CD4-positive, CD25-positive, alpha-beta regulatory T cell (primary cell): ENCODE data around the gene B3GNT3. TPM values are rescaled to one million over a fixed set of nuclear protein-coding genes. Genes with fewer than 3 reads are reported as not detected.
A peak's percentile ranks its signal among the peaks of the same experiment; 100 is the strongest.

ENCODE experiments used
- ATAC-seq, 2 donors: fragments of 150-1000 bp; cut with Tn5 transposase; one replicate each; pipeline ENCODE4 v1.10.0; 2021; ENCODE audit warnings: low read depth in 2 of 2, moderate number of reproducible peaks in 2 of 2, moderate library complexity in 1 of 2
- DNase-seq, 3 donors: peaks; one replicate each; pipeline versions ENCODE4 v3.0.0 to v3.0.0-alpha.2; 2012 to 2022; ENCODE audit warnings: mixed read lengths in 1 of 3
- H3K27ac ChIP-seq: one replicate; pipeline ENCODE4 v1.7.0; 2013; ENCODE audit warnings: mild to moderate bottlenecking, low read length; ENCODE audit not compliant: insufficient read depth, poor library complexity, severe bottlenecking
- H3K27me3 ChIP-seq: one replicate; pipeline ENCODE4 v1.7.0; 2013; ENCODE audit warnings: low read length; ENCODE audit not compliant: control insufficient read depth, insufficient read depth
- H3K36me3 ChIP-seq: one replicate; pipeline ENCODE4 v1.7.0; 2013; ENCODE audit warnings: mild to moderate bottlenecking, low read length, moderate library complexity; ENCODE audit not compliant: control insufficient read depth, insufficient read depth
- H3K4me1 ChIP-seq: 2 replicates; pipeline ENCODE4 v1.7.0; 2013; ENCODE audit warnings: mild to moderate bottlenecking, low read length; ENCODE audit not compliant: insufficient read depth, control insufficient read depth, poor library complexity, severe bottlenecking
- H3K4me3 ChIP-seq: one replicate; pipeline ENCODE4 v1.7.0; 2013; ENCODE audit warnings: low read depth, mild to moderate bottlenecking, low read length, moderate library complexity
- H3K9me3 ChIP-seq, 2 experiments: 1 replicate in 1 of 2; 2 replicates in 1 of 2; pipeline ENCODE4 v1.7.0; 2013; ENCODE audit warnings: low read length in 2 of 2, mild to moderate bottlenecking in 1 of 2, moderate library complexity in 1 of 2; ENCODE audit not compliant: control insufficient read depth in 2 of 2
- H3K27ac Mint-ChIP-seq, 3 donors: one replicate each; pipeline ENCODE4 v1.8.0; 2020 to 2022; ENCODE audit warnings: mild to moderate bottlenecking in 3 of 3, mixed read lengths in 3 of 3, moderate library complexity in 2 of 3
- H3K27me3 Mint-ChIP-seq: one replicate; pipeline ENCODE4 v1.8.0; 2022; ENCODE audit warnings: mild to moderate bottlenecking, mixed read lengths
- H3K36me3 Mint-ChIP-seq: one replicate; pipeline ENCODE4 v1.8.0; 2020; ENCODE audit warnings: mixed read lengths
- H3K4me1 Mint-ChIP-seq, 4 donors: one replicate each; pipeline ENCODE4 v1.8.0; 2020 to 2022; ENCODE audit warnings: mixed read lengths in 4 of 4, mild to moderate bottlenecking in 1 of 4
- H3K4me3 Mint-ChIP-seq, 4 donors: one replicate each; pipeline ENCODE4 v1.8.0; 2020 to 2022; ENCODE audit warnings: mild to moderate bottlenecking in 4 of 4, mixed read lengths in 4 of 4, moderate library complexity in 3 of 4
- H3K9me3 Mint-ChIP-seq, 7 donors: one replicate each; pipeline ENCODE4 v1.8.0; 2020 to 2022; ENCODE audit warnings: mixed read lengths in 7 of 7, mild to moderate bottlenecking in 3 of 7, moderate library complexity in 2 of 7
- polyA plus RNA-seq, 4 donors: library from polyadenylated mRNA; unstranded; fragments of 300-500 nt; fragmentation: Illumina TruSeq; gene quantifications; one replicate each; pipeline ENCODE4 v1.2.3, GENCODE V29; 2021
- total RNA-seq: library from RNA; stranded (reverse); gene quantifications from one replicate; pipeline ENCODE4 v1.2.3, GENCODE V29; 2022

B3GNT3 gene
- total and polyA plus RNA-seq, 5 donors from 2014 or later: 0.27 to 0.47 TPM; not detected in 3

GRCh38 chr19:17842663-17843291, 47.8 kb downstream of the B3GNT3 start:
- Mint-ChIP-seq H3K27ac (no peak overlapping the region), H3K27me3 (no peaks in the 10 kb centered on the region), H3K9me3 (peaks cover 0 to 2% (median 0%) of the 10 kb centered on the region in 7 donors), H3K4me3 (no peak overlapping the region), H3K4me1 (peaks cover 8 to 47% (median 22%) of the 10 kb centered on the region in 4 donors), H3K36me3 (peaks cover 23% of the 10 kb centered on the region)
- H3K27ac ChIP-seq: peak overlapping the region; percentile 49
- no peak for DNase-seq
- ATAC-seq: no peak
- no peaks in the 10 kb centered on the region for H3K9me3 ChIP-seq
- no peaks in the 10 kb centered on the region for H3K27me3 ChIP-seq
- no peak overlapping the region for H3K4me3 ChIP-seq
- H3K36me3 ChIP-seq: peaks cover 60% of the 10 kb centered on the region
- peaks cover 34% of the 10 kb centered on the region for H3K4me1 ChIP-seq

DNA sequence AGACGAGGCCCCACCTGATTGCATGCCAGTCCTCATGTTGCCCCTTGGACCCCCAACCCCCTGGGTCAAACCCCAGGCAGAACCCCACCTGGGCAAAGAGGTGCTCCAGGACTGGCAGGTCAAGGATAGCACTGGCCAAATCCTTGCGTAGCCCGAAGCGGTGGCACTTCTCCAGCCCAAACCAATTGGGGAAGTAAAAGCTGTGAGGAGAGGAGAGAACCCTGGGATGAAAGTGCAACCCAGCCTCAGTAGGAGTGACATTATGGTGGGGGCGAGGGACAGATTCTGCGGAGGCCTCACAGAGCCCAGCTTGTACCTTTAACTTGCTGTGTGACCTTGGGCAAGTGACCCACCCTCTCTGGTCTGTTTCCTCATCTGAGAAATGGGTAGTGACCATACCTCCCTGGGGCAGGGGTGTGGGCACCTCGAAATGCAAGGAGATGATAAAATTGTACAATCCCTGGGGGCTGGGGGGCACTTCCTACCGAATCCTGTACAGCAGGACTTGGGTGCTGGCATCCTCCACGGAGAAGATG, 48.4 kb downstream of the B3GNT3 start:
- H3K4me1 ChIP-seq: peaks cover 40% of the 10 kb centered on the region
- peaks cover 17% of the 10 kb centered on the region for H3K36me3 Mint-ChIP-seq

DNA sequence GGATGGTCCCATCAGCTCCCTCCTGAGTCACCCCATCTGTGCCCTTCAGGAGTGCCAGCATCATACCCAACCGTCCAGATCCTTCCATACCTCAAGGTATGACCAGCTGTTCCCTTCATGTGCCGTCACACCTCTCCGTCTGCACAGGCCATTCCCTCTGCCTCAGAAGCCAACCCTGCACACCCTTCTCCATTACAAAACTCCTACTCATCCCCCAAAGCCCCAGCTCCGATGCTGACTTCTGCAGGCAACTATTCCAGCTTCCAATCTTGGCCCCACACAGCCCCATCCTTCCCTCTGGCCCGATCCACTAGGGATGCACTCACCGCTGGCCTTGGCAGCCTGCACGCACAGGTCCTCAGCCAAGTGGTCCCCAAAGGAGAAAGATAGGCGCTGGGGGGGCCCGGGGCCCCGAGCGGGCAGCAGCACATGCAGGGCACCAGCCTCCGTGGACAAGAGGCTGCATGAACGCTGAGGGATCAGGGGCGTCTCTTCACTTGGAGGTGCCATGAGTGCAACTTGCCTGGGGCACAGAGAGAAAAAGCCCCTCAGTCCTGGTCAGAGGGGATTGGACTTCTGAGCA, 49.1 kb downstream of the B3GNT3 start:
- Mint-ChIP-seq H3K36me3 (peaks cover 14% of the 10 kb centered on the region), H3K4me1 (peaks cover 8 to 59% (median 27%) of the 10 kb centered on the region in 4 donors), H3K27ac (peak overlapping the region; percentile 56 to 91 (median 78)), H3K9me3 (peaks cover 0 to 2% (median 0%) of the 10 kb centered on the region in 7 donors), H3K4me3 (peak overlapping the region in 3 of 4 donors; percentile 55 to 99 (median 94)), H3K27me3 (no peaks in the 10 kb centered on the region)
- Histone ChIP-seq H3K27me3 (no peaks in the 10 kb centered on the region), H3K36me3 (peaks cover 49% of the 10 kb centered on the region), H3K4me1 (peaks cover 46% of the 10 kb centered on the region), H3K9me3 (no peaks in the 10 kb centered on the region), H3K27ac (peak overlapping the region; percentile 49), H3K4me3 (no peak overlapping the region)
- DNase-seq (no peak), ATAC-seq (no peak)

More for the DNA sequence above, 48.4 kb downstream of the B3GNT3 start:
- H3K27me3 Mint-ChIP-seq: no peaks in the 10 kb centered on the region
- H3K4me3 Mint-ChIP-seq: peak overlapping the region; percentile 23 to 99 (median 63)
- Histone ChIP-seq H3K27me3 (no peaks in the 10 kb centered on the region), H3K9me3 (no peaks in the 10 kb centered on the region), H3K27ac (peak overlapping the region; percentile 49), H3K4me3 (no peak overlapping the region), H3K36me3 (peaks cover 54% of the 10 kb centered on the region)
- no peak for DNase-seq
- peak overlapping the region in 2 of 3 donors; percentile 51 to 91 for H3K27ac Mint-ChIP-seq
- no peak for ATAC-seq
- H3K4me1 Mint-ChIP-seq: peaks cover 8 to 53% (median 24%) of the 10 kb centered on the region in 4 donors
- H3K9me3 Mint-ChIP-seq: peaks cover 0 to 2% (median 0%) of the 10 kb centered on the region in 7 donors

GRCh38 chr19:17846146-17846545, 51.2 kb downstream of the B3GNT3 start:
- peak overlapping the region; percentile 90 for H3K4me3 ChIP-seq

DNA sequence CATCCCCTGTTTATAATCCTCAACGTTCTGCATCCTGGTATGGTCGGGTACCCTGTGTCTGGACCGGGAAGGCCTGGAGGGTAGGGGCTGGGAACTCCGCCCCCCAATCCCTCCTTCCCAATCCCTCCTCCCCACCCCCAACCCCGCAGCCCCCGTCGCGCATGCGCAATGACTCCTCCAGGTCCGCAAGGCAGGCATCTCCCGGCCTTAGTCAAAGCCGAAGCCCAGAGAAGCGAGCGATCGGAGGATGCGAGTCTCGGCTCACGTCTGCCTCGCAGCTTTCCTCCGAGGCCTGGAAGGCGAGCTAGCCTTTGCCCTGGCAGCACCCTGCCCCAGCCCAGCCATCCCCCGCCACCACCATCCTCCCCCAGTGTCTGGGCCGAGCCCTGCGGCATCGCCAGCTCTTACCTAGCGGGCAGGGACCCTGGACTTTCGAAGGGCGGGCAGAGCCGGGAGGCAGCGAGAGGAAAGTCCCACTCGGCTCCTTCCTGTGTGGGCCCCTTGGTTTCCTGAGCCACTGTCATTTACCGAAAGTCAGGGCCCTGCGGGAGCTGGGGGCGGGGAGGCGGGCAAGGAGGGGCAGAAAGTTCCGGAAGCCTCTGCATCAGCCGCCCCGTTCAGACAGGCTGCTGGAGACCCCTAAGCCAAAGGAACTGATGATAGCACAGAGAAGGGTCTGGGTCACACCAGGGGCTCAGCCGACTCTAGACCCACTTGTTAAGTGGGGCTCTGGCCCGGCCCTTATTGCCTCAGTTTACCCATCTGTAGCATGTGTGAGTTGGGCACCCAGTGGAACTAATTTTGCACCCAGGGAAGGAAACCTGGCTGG, 52.8 kb downstream of the B3GNT3 start, which contains the start of gene JAK3:
TSS of gene JAK3 (minus strand) at position 445 of the 829 bp plus-strand sequence. CDS start 3,565 bp downstream, outside the sequence.
- no peaks in the 10 kb centered on the region for H3K27me3 ChIP-seq

More at GRCh38 chr19:17846146-17846545, 51.2 kb downstream of the B3GNT3 start:
- H3K4me1 ChIP-seq: peaks cover 67% of the 10 kb centered on the region
- peaks cover 17 to 71% (median 40%) of the 10 kb centered on the region in 4 donors for H3K4me1 Mint-ChIP-seq
- no peaks in the 10 kb centered on the region for H3K9me3 ChIP-seq
- peak overlapping the region; percentile 98 for H3K27ac ChIP-seq
- peaks cover 4% of the 10 kb centered on the region for H3K36me3 Mint-ChIP-seq
- no peaks in the 10 kb centered on the region for H3K27me3 ChIP-seq
- no peaks in the 10 kb centered on the region for H3K27me3 Mint-ChIP-seq
- H3K9me3 Mint-ChIP-seq: peaks cover 0 to 2% (median 0%) of the 10 kb centered on the region in 7 donors
- H3K4me3 Mint-ChIP-seq: peak overlapping the region; percentile 94 to 99 (median 94)
- DNase-seq (peak in 1 of 3 donors; percentile 31), ATAC-seq (no peak)
- peaks cover 29% of the 10 kb centered on the region for H3K36me3 ChIP-seq
- peak overlapping the region; percentile 91 to 97 (median 97) for H3K27ac Mint-ChIP-seq

DNA sequence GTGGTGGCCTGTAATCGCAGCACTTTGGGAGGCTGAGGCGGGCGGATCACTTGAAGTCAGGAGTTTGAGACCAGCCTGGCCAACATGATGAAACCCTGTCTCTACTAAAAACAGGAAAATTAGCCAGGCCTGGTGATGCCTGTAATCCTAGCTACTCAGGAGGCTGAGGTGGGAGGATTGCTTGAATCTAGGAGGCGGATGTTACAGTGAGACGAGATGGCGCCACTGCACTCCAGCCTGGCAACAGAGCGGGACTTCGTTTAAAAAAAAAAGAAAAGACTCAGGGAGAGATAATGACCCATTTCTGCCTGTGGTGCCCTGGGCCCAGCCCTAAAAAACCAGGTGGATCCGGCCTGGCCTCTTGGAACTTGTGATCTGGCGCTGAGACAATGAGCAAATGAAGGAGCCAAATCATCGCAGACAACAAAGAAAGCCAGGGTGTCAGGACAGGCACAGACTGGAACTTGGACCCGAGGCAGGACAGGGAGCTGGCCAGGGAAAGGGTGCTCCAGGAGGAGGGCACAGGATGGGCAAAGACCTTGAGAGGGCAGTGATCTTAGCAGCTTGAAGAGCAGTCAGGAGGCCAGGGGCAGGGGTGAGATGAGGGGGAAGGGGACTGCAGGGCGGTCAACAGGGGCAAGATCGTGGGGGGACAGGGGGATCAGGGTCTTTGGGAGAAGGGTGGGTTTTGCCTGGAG, 53.8 kb downstream of the B3GNT3 start:
- Mint-ChIP-seq H3K9me3 (peaks cover 0 to 2% (median 0%) of the 10 kb centered on the region in 7 donors), H3K4me1 (peaks cover 18 to 71% (median 42%) of the 10 kb centered on the region in 4 donors), H3K36me3 (peaks cover 3% of the 10 kb centered on the region), H3K4me3 (peak overlapping the region; percentile 86 to 99 (median 94)), H3K27me3 (no peaks in the 10 kb centered on the region), H3K27ac (peak overlapping the region; percentile 91 to 99 (median 97))
- Histone ChIP-seq H3K27me3 (no peaks in the 10 kb centered on the region), H3K9me3 (no peaks in the 10 kb centered on the region), H3K27ac (peak overlapping the region; percentile 98), H3K36me3 (peaks cover 6% of the 10 kb centered on the region), H3K4me1 (peaks cover 68% of the 10 kb centered on the region), H3K4me3 (no peak overlapping the region)
- no peak for ATAC-seq
- no peak for DNase-seq

More for the DNA sequence above, 52.8 kb downstream of the B3GNT3 start, which contains the start of gene JAK3:
- H3K4me1 ChIP-seq: peaks cover 74% of the 10 kb centered on the region
- H3K27ac ChIP-seq: peak within 1 kb of the TSS; percentile 98
- peaks cover 0 to 2% (median 0%) of the 10 kb centered on the region in 7 donors for H3K9me3 Mint-ChIP-seq
- ATAC-seq: peak; percentile 84 to 89
- peaks cover 18 to 79% (median 46%) of the 10 kb centered on the region in 4 donors for H3K4me1 Mint-ChIP-seq
- H3K27me3 Mint-ChIP-seq: no peaks in the 10 kb centered on the region
- no peaks in the 10 kb centered on the region for H3K9me3 ChIP-seq
- H3K4me3 ChIP-seq: peak within 1 kb of the TSS; percentile 90
- H3K36me3 Mint-ChIP-seq: peaks cover 4% of the 10 kb centered on the region
- H3K27ac Mint-ChIP-seq: peak within 1 kb of the TSS; percentile 91 to 99 (median 97)
- peak; percentile 69 to 86 (median 78) for DNase-seq
- H3K4me3 Mint-ChIP-seq: peak within 1 kb of the TSS; percentile 94 to 99 (median 94)
- H3K36me3 ChIP-seq: peaks cover 16% of the 10 kb centered on the region
